Measurements from ENCODE around the gene STAG1. TPM values are rescaled to one million over a fixed set of nuclear protein-coding genes. Genes with fewer than 3 reads are reported as not detected.

The STAG1 gene
- total and polyA plus RNA-seq, 2 experiments from 2014 or later: 12.4 to 41.1 TPM

- no peak overlapping the region for H3K27ac ChIP-seq
- H3K36me3 ChIP-seq (replicated peaks; ENCODE audit: insufficient read depth, low read depth): no peaks in the 10 kb centered on the region
- H2AFZ ChIP-seq: no peak overlapping the region
- no peaks in the 10 kb centered on the region for H3K27me3 ChIP-seq
- no peaks in the 10 kb centered on the region for H3K9me2 ChIP-seq (replicated peaks; ENCODE audit: insufficient read depth)
- no peak overlapping the region for H3K4me3 ChIP-seq
- DNase-seq (ENCODE audit: low spot score): no peak
- 78% methylated on average over 1 of the region's 1 CpG for WGBS (ENCODE audit: low lambda C conversion rate, missing lambda C conversion rate)
- H3K9me3 ChIP-seq (ENCODE audit: low read depth): no peaks in the 10 kb centered on the region
- H4K20me1 ChIP-seq (ENCODE audit: insufficient read depth, poor library complexity, severe bottlenecking): no peaks in the 10 kb centered on the region
- no peaks in the 10 kb centered on the region for H3K4me1 ChIP-seq (ENCODE audit: insufficient read depth)
- no peaks in the 10 kb centered on the region for H3K79me2 ChIP-seq
- TF ChIP-seq, protein P1, sequence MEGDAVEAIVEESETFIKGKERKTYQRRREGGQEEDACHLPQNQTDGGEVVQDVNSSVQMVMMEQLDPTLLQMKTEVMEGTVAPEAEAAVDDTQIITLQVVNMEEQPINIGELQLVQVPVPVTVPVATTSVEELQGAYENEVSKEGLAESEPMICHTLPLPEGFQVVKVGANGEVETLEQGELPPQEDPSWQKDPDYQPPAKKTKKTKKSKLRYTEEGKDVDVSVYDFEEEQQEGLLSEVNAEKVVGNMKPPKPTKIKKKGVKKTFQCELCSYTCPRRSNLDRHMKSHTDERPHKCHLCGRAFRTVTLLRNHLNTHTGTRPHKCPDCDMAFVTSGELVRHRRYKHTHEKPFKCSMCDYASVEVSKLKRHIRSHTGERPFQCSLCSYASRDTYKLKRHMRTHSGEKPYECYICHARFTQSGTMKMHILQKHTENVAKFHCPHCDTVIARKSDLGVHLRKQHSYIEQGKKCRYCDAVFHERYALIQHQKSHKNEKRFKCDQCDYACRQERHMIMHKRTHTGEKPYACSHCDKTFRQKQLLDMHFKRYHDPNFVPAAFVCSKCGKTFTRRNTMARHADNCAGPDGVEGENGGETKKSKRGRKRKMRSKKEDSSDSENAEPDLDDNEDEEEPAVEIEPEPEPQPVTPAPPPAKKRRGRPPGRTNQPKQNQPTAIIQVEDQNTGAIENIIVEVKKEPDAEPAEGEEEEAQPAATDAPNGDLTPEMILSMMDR (IDR thresholded peaks at IDR 0.05; ENCODE audit: poor library complexity): no peak
- no peak for TF ChIP-seq EZH2 (IDR thresholded peaks at IDR 0.05; ENCODE audit: borderline replicate concordance)
- no peak for TF ChIP-seq EZH2phosphoT487 (IDR thresholded peaks at IDR 0.05; ENCODE audit: low read depth, severe bottlenecking, unreplicated experiment)
- H3K4me2 ChIP-seq: no peak overlapping the region
Measured at GRCh38 chr3:136789976-136790375, 37.8 kb upstream of the STAG1 start.

DNA sequence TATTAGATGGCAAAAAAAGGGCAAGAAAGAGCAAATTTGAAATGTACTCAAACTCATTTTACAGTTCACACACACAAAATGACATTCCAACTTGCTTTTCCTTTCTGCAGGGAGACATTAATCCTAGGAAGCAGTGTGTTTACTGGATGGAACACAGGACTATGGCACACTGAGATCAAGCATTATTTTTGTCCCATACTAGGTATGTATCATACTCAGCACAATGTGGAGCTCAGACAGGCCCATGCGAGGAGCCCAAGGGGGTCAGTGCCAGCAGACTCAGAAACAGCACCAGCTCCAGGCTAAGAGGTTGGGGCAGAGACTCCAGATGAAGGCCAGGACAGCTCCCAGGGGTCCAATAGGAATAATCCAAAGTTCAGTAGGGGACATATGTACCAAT lies 36.0 kb upstream of the STAG1 start:
- 96% methylated on average over 1 of the region's 1 CpG for WGBS (ENCODE audit: low lambda C conversion rate, missing lambda C conversion rate)
- H3K4me3 ChIP-seq: no peak overlapping the region
- no peaks in the 10 kb centered on the region for H3K79me2 ChIP-seq
- TF ChIP-seq EZH2 (IDR thresholded peaks at IDR 0.05; ENCODE audit: borderline replicate concordance): no peak
- no peak for TF ChIP-seq EZH2phosphoT487 (IDR thresholded peaks at IDR 0.05; ENCODE audit: low read depth, severe bottlenecking, unreplicated experiment)
- TF ChIP-seq, protein P1 (IDR thresholded peaks at IDR 0.05; ENCODE audit: poor library complexity): no peak
- no peaks in the 10 kb centered on the region for H3K27me3 ChIP-seq
- H3K36me3 ChIP-seq (replicated peaks; ENCODE audit: insufficient read depth, low read depth): no peaks in the 10 kb centered on the region
- DNase-seq (ENCODE audit: low spot score): no peak
- H3K27ac ChIP-seq: no peak overlapping the region
- no peak overlapping the region for H3K4me2 ChIP-seq
- H3K9me2 ChIP-seq (replicated peaks; ENCODE audit: insufficient read depth): no peaks in the 10 kb centered on the region
- H2AFZ ChIP-seq: no peak overlapping the region
- no peaks in the 10 kb centered on the region for H3K9me3 ChIP-seq (ENCODE audit: low read depth)
- H4K20me1 ChIP-seq (ENCODE audit: insufficient read depth, poor library complexity, severe bottlenecking): no peaks in the 10 kb centered on the region
- H3K4me1 ChIP-seq (ENCODE audit: insufficient read depth): no peaks in the 10 kb centered on the region

- Histone ChIP-seq H3K9me2 (replicated peaks; ENCODE audit: insufficient read depth) (no peaks in the 10 kb centered on the region), H3K4me3 (no peak overlapping the region), H2AFZ (no peak overlapping the region), H3K4me2 (no peak overlapping the region), H3K4me1 (ENCODE audit: insufficient read depth) (no peaks in the 10 kb centered on the region), H3K9me3 (ENCODE audit: low read depth) (no peaks in the 10 kb centered on the region), H3K27ac (peak overlapping the region; percentile 29), H4K20me1 (ENCODE audit: insufficient read depth, poor library complexity, severe bottlenecking) (no peaks in the 10 kb centered on the region), H3K36me3 (replicated peaks; ENCODE audit: insufficient read depth, low read depth) (no peaks in the 10 kb centered on the region), H3K79me2 (no peaks in the 10 kb centered on the region), H3K27me3 (no peaks in the 10 kb centered on the region)
- DNase-seq (ENCODE audit: low spot score): no peak
- TF ChIP-seq EZH2 (IDR thresholded peaks at IDR 0.05; ENCODE audit: borderline replicate concordance): no peak
- TF ChIP-seq, protein P1 (IDR thresholded peaks at IDR 0.05; ENCODE audit: poor library complexity): no peak
- TF ChIP-seq EZH2phosphoT487 (IDR thresholded peaks at IDR 0.05; ENCODE audit: low read depth, severe bottlenecking, unreplicated experiment): no peak
- WGBS (ENCODE audit: low lambda C conversion rate, missing lambda C conversion rate): 71% methylated on average over 2 of the region's 2 CpGs
Measured at GRCh38 chr3:136787349-136787748, 35.2 kb upstream of the STAG1 start.

DNA sequence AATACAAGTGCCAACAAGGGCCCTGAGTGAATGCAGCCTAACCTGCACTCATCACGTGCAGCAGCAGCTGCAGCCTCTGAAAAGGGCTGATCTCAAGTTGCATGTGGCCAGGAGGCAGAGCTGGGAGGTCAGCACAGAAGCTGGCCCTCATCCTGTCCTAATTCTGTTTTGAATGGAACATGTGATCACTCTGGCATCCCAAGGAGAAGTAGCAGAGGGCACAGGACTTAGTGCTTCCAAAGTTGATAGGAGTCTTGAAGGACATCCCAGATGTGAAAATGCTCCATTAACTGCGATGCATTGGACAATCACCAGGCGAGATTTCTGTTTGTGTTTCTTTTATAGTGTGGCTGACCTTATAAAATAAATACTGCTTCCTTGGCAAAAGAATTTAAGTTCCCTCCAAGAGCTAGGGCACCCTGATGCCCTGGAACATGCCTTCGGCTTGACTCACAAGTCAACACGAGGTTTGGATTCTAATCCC lies 31.6 kb upstream of the STAG1 start:
- Histone ChIP-seq H3K27me3 (no peaks in the 10 kb centered on the region), H3K9me2 (replicated peaks; ENCODE audit: insufficient read depth) (no peaks in the 10 kb centered on the region), H3K4me2 (no peak overlapping the region), H4K20me1 (ENCODE audit: insufficient read depth, poor library complexity, severe bottlenecking) (no peaks in the 10 kb centered on the region), H2AFZ (no peak overlapping the region), H3K79me2 (no peaks in the 10 kb centered on the region), H3K36me3 (replicated peaks; ENCODE audit: insufficient read depth, low read depth) (no peaks in the 10 kb centered on the region), H3K4me3 (no peak overlapping the region), H3K27ac (no peak overlapping the region), H3K9me3 (ENCODE audit: low read depth) (no peaks in the 10 kb centered on the region), H3K4me1 (ENCODE audit: insufficient read depth) (no peaks in the 10 kb centered on the region)
- WGBS (ENCODE audit: low lambda C conversion rate, missing lambda C conversion rate): 70% methylated on average over 5 of the region's 5 CpGs
- TF ChIP-seq EZH2 (IDR thresholded peaks at IDR 0.05; ENCODE audit: borderline replicate concordance) (no peak), EZH2phosphoT487 (IDR thresholded peaks at IDR 0.05; ENCODE audit: low read depth, severe bottlenecking, unreplicated experiment) (no peak)
- DNase-seq (ENCODE audit: low spot score): no peak

Measured in hepatocyte (in vitro differentiated cells).